Heart left ventricle (tissue), 16 donors: ENCODE data around the gene TBC1D5. TPM values are rescaled to one million over a fixed set of nuclear protein-coding genes. Genes with fewer than 3 reads are reported as not detected.
A peak's percentile ranks its signal among the peaks of the same experiment; 100 is the strongest.

ENCODE experiments used
- ATAC-seq, 4 donors: fragments of 200-7000 bp; cut with Tn5 transposase; one replicate each; pipeline ENCODE4 v1.9.1; 2020 to 2022; ENCODE audit warnings: moderate library complexity in 4 of 4, mild to moderate bottlenecking in 3 of 4, moderate number of reproducible peaks in 1 of 4
- DNase-seq, 5 donors: peaks; one replicate each; pipeline ENCODE4 v3.0.0-alpha.2; 2020
- H3K27ac ChIP-seq, 12 donors: fragments of 200-600 bp; sonication (generic) in 4 of 12; one replicate each; pipeline versions ENCODE4 v1.5.0 to v1.8.0; 2016 to 2022; ENCODE audit warnings: mild to moderate bottlenecking in 2 of 12
- H3K27me3 ChIP-seq, 9 donors: fragments of 200-600 bp; sonication (generic) in 2 of 9; one replicate each; pipeline versions ENCODE4 v1.5.1 to v1.8.0; 2016 to 2022; ENCODE audit warnings: mild to moderate bottlenecking in 3 of 9
- H3K36me3 ChIP-seq, 9 donors: fragments of 200-600 bp; sonication (generic) in 2 of 9; one replicate each; pipeline versions ENCODE4 v1.5.0 to v1.8.0; 2018 to 2022; ENCODE audit warnings: mild to moderate bottlenecking in 2 of 9
- H3K4me1 ChIP-seq, 12 donors: fragments of 200-600 bp; sonication (generic) in 4 of 12; one replicate each; pipeline versions ENCODE4 v1.5.0 to v1.8.0; 2016 to 2022; ENCODE audit warnings: mild to moderate bottlenecking in 3 of 12
- H3K4me3 ChIP-seq, 12 donors: fragments of 200-600 bp; sonication (generic) in 4 of 12; one replicate each; pipeline versions ENCODE4 v1.5.0 to v1.8.0; 2017 to 2022; ENCODE audit warnings: mild to moderate bottlenecking in 9 of 12, moderate library complexity in 4 of 12
- H3K9me3 ChIP-seq, 12 donors: fragments of 200-600 bp; sonication (generic) in 4 of 12; one replicate each; pipeline versions ENCODE4 v1.5.0 to v1.8.0; 2016 to 2022; ENCODE audit warnings: mild to moderate bottlenecking in 1 of 12
- CTCF ChIP-seq, 12 donors: fragments of 200-600 bp; sonication (generic) in 4 of 12; IDR thresholded peaks; one replicate each; pipeline versions ENCODE4 v1.5.0 to v1.8.0; 2018 to 2022; ENCODE audit warnings: antibody characterized with exemption in 12 of 12, mild to moderate bottlenecking in 5 of 12
- POLR2A ChIP-seq, 2 donors: fragments of 450-650 bp; IDR thresholded peaks; one replicate each; pipeline ENCODE4 v1.6.1; 2017; ENCODE audit warnings: antibody characterized with exemption in 2 of 2, mild to moderate bottlenecking in 2 of 2, moderate library complexity in 2 of 2
- WGBS, 4 donors: extraction: QIAGEN DNeasy Blood & Tissue Kit in 2 of 4; methylation state at CpG; one replicate each; pipeline versions ENCODE4 v1.1.5 to v1.1.7; 2013 to 2018; 5-methylcytosine and 5-hydroxymethylcytosine counted together
- intact Hi-C, 10 donors: fragments of 100-400 bp; cut with DNase I; formaldehyde crosslinking; loops; one replicate each; pipeline versions ENCODE4 v1.11.1 to v1.14.2; 2022
- polyA plus RNA-seq, 2 donors: library from polyadenylated mRNA; stranded (reverse); fragments of 200-250 nt; gene quantifications; one replicate each; pipeline ENCODE4 v1.2.3, GENCODE V29; 2013
- total RNA-seq, 9 donors: library from RNA; depleted of rRNA in 2 of 9; stranded (reverse); fragments of >200 nt in 2 of 9; fragmentation: NEBNext Ultra II Directional in 3 of 9; extraction: Animal tissue kit (Norgen Biotek cat#: 25700) in 3 of 9; gene quantifications; one replicate each; pipeline versions ENCODE4 v1.1.0 to v1.2.4, GENCODE V29; 2016 to 2023
- donor health status: ischemic (EF 13 %, LVEDD 7.1; RV severe dilation, severe dysfunction).
- donor health status: healthy with polysubstance abuse.
- donor health status: DM: no; HTN: yes; CAD: no.
- donor health status: DM: no; HTN: no; CAD: no.
- donor health status: ischemic (EF 25% LVEDD 6.9; RV normal size, moderate dysfunction).
- donor health status: ischemic (EF 25% LVEDD 5.7; RV mildly dilated, moderate dysfunction).
- donor health status: healthy.
- donor health status: DM: yes; HTN: yes; CAD: no.
- donor health status: ischemic (EF 35%, LVEDD 5.7; RV mildly dilated, moderate dysfunction).
- donor health status: nonischemic (EF 11% LVEDD 7.7; RV severe dilation, severe dysfunction).
- donor health status: DM: yes; HTN: yes; CAD: no.
- donor health status: PGD.
- donor health status: ischemic (EF 29% LVEDD 5.4; RV normal size, mild dysfunction).
- donor health status: nonischemic (EF 23%, LVEDD 6.1; RV moderate dilation, normal function).

Gene TBC1D5
- total and polyA plus RNA-seq, 11 donors = 5.8 to 48.3 (median 31.1) TPM

- intact Hi-C loops = loop anchor here in 9 of 10 donors (2.0 to 10.0 kb wide), 5 partner anchors 98 to 200 kb away; partner anchors contain the start of gene TBC1D5 (in 4 of the 9)
- H3K27me3 ChIP-seq = no peaks in the 10 kb centered on the region
- DNase-seq = peak in 1 of 5 donors; percentile 14
- no peaks in the 10 kb centered on the region for H3K36me3 ChIP-seq
- TF ChIP-seq CTCF (IDR thresholded peaks at IDR 0.05) (peak; percentile 48 to 80 (median 72)), POLR2A (IDR thresholded peaks at IDR 0.05) (no peak)
- H3K4me3 ChIP-seq = no peak overlapping the region
- ATAC-seq = peak in 3 of 4 donors; percentile 50 to 66 (median 53)
- no peak overlapping the region for H3K27ac ChIP-seq
- H3K4me1 ChIP-seq = peaks cover 0 to 23% (median 5%) of the 10 kb centered on the region in 12 donors
- peaks cover 0 to 5% (median 0%) of the 10 kb centered on the region in 12 donors for H3K9me3 ChIP-seq
- 46 to 60% (median 49%) methylated on average over 4 of the region's 4 CpGs for WGBS, 4 donors
Measured at GRCh38 chr3:17645074-17645698, 97.2 kb downstream of the TBC1D5 start.

GRCh38 chr3:17643691-17644090 is 98.7 kb downstream of the TBC1D5 start:
- no peak for DNase-seq
- Histone ChIP-seq H3K27ac (no peak overlapping the region), H3K27me3 (no peaks in the 10 kb centered on the region), H3K36me3 (no peaks in the 10 kb centered on the region), H3K9me3 (no peaks in the 10 kb centered on the region), H3K4me3 (no peak overlapping the region), H3K4me1 (peaks cover 0 to 37% (median 7%) of the 10 kb centered on the region in 12 donors)
- intact Hi-C loops = loop anchor here in 7 of 10 donors (2.0 to 10.0 kb wide), 5 partner anchors 99 to 201 kb away; partner anchors contain the start of gene TBC1D5 (in 4 of the 7)
- no peak for ATAC-seq
- TF ChIP-seq POLR2A (IDR thresholded peaks at IDR 0.05) (no peak), CTCF (IDR thresholded peaks at IDR 0.05) (no peak)
- 45 to 53% (median 51%) methylated on average over 4 of the region's 4 CpGs for WGBS, 4 donors

- Histone ChIP-seq H3K4me3 (no peak overlapping the region), H3K27me3 (no peaks in the 10 kb centered on the region), H3K9me3 (no peaks in the 10 kb centered on the region), H3K36me3 (no peaks in the 10 kb centered on the region), H3K27ac (no peak overlapping the region), H3K4me1 (peaks cover 0 to 46% (median 7%) of the 10 kb centered on the region in 12 donors)
- 88 to 91% (median 89%) methylated on average over 3 of the region's 3 CpGs for WGBS, 4 donors
- ATAC-seq (no peak), DNase-seq (no peak)
- intact Hi-C loops = loop anchor here in 6 of 10 donors (5.0 to 10.0 kb wide), 3 partner anchors 102 to 202 kb away; partner anchors contain the start of gene TBC1D5 (in 3 of the 6)
- TF ChIP-seq CTCF (IDR thresholded peaks at IDR 0.05) (no peak), POLR2A (IDR thresholded peaks at IDR 0.05) (no peak)
Measured at GRCh38 chr3:17642474-17642873, 100.0 kb downstream of the TBC1D5 start.

GRCh38 chr3:17640466-17640865 is 102.0 kb downstream of the TBC1D5 start:
- H3K4me3 ChIP-seq = no peak overlapping the region
- H3K36me3 ChIP-seq = no peaks in the 10 kb centered on the region
- H3K27ac ChIP-seq = no peak overlapping the region
- peaks cover 0 to 51% (median 11%) of the 10 kb centered on the region in 12 donors for H3K4me1 ChIP-seq
- no peak for ATAC-seq
- intact Hi-C loops = loop anchor here in 6 of 10 donors (5.0 to 10.0 kb wide), 3 partner anchors 104 to 204 kb away; partner anchors contain the start of gene TBC1D5 (in 3 of the 6)
- no peak for DNase-seq
- TF ChIP-seq CTCF (IDR thresholded peaks at IDR 0.05) (no peak), POLR2A (IDR thresholded peaks at IDR 0.05) (no peak)
- no peaks in the 10 kb centered on the region for H3K27me3 ChIP-seq
- H3K9me3 ChIP-seq = no peaks in the 10 kb centered on the region
